HG02973 (cell line): ENCODE measurements around the gene PLA2G7.
"Not testable (repeated sequence)": the region's sequence is repeated elsewhere in the genome, so short reads cannot be mapped to it uniquely, and the experiment has no call there.

Experiments
- ATAC-seq: cut with Tn5 transposase; IDR thresholded peaks from one replicate; pipeline ENCODE4 v1.9.1; 2021; ENCODE audit warnings: moderate library complexity; ENCODE audit not compliant: unreplicated experiment

The PLA2G7 gene

GRCh38 chr6:46749731-46750130 is 14.6 kb upstream of the PLA2G7 start:
- no peak for ATAC-seq

- no peak for ATAC-seq
These were observed 13.8 kb upstream of the PLA2G7 start for GRCh38 chr6:46748940-46749503.

GRCh38 chr6:46746696-46747095 is 11.5 kb upstream of the PLA2G7 start, which contains the start of gene ANKRD66:
Gene ANKRD66, plus strand, starts transcription at chr6:46746933. Its CDS starts 5,016 bp downstream, at chr6:46751949.
- ATAC-seq, result no peak

- no peak for ATAC-seq
These were observed 10.8 kb upstream of the PLA2G7 start for GRCh38 chr6:46745973-46746372.

DNA sequence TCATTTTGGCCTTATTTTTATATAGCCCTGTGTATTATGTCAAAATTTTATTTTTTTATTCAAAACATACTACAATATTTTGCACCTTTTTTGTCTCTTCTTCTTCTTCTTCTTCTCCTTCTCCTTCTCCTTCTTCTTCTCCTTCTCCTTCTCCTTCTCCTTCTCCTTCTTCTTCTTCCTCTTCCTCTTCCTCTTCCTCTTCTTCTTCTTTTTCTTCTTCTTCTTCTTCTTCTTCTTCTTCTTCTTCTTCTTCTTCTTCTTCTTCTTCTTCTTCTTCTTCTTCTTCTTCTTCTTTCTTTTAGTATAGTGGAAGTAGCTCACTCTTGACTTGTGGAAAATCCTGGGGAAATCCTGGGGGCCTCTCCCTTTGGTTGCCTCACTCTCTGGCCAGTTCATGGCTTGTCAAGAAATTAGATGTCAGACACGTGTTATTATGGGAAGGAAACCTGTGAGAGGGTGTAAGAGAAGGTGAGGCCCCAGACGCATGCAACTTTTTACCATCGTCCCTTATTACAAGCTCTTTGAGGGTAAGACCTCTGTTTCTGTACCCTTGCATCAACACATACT is 9.1 kb upstream of the PLA2G7 start:
- not testable (repeated sequence) for ATAC-seq

GRCh38 chr6:46743425-46744158 is 8.4 kb upstream of the PLA2G7 start:
- ATAC-seq, result no peak

GRCh38 chr6:46741910-46742309 is 6.7 kb upstream of the PLA2G7 start:
- no peak for ATAC-seq

- ATAC-seq, result no peak
These were observed 6.3 kb upstream of the PLA2G7 start for GRCh38 chr6:46741482-46741881.

GRCh38 chr6:46736906-46737305 is 1.7 kb upstream of the PLA2G7 start:
- no peak for ATAC-seq

DNA sequence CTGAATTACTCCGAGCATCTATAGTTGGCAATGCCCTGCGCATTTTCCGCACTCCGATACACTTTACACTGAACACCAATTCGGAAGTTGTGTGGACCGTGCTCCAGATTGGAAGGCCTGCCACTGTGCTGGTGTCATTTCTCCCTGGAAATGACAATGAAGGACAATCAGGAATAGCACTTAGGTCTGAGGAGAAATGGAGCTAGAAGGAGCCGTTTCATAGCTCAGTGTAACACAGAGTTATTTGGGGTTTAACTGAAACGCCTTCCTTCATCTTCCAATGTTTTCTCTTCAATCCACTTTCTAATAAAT is 501 bp upstream of the PLA2G7 start:
- no peak for ATAC-seq

GRCh38 chr6:46733341-46733801 is 1.8 kb downstream of the PLA2G7 start:
- no peak for ATAC-seq

DNA sequence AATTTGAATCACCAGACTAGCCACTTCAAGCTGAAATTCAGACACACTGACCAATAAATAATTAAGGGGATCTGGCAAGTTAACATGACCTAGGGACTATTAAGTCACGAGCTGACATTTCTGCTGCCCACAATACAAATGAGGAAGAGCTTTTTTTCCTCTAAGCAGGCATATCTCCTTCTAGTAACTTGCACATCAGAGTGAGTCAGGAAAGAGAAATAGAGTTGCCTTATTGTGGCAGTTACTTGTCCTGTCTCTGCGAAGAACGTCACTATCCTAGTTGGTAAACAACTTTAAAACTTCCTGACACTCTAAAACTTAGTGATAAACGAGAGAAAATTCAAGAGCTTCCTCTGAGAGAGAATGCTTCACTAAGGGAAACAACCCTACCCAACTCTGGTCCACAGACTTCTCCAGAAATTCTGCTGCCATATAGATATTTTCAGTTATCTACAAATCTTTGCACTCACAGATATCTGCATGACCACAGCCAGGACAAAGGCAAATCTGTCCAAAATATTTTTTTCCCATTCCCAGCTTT is 4.2 kb downstream of the PLA2G7 start:
- no peak for ATAC-seq

DNA sequence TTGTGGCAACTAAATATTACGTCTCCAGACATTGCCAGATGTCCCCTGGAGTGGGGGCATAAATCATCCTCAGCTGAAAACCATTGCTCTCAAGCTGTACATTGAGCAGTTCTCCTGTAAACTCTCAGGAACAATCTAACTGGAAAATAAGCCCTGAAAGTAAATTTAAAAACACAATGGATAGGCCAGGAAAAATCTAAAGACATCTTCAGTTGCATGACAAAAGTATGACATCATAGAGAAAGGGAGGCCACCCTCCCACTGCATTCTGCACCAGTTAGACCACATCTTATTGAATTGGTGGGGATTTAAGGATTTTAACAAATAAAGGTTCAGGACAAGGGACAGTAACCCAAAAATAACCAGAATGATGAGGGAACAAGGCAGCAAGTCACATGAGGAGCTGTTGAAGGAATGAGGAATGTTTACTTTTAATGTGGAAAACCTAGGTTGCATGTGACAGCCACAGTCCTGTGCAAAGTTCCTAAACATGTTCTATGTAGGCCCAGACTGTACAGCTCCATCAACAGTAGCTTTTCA is 5.3 kb downstream of the PLA2G7 start:
- no peak for ATAC-seq

GRCh38 chr6:46720401-46720800 is 14.8 kb downstream of the PLA2G7 start:
- ATAC-seq, result no peak

DNA sequence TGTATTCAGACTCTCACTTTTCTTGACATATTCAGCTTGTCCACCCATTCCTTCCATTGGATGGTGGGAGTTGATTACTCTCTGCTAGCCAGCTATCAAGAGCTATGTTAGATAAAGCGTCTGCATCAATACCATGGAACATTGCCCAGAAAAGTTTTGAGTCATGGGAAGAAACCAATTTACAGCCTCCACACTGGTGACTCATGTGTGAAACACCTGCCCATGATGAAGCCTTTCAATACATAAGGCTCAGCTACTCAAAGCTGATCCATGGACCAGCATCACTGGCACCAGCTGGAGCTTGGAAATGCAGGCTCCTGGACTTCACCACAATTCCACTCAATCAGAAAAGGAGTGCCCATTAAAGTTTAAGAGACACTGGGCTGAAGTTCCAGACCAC is 16.1 kb downstream of the PLA2G7 start:
- ATAC-seq, result no peak

GRCh38 chr6:46715141-46715540 is 20.0 kb downstream of the PLA2G7 start:
- no peak for ATAC-seq

DNA sequence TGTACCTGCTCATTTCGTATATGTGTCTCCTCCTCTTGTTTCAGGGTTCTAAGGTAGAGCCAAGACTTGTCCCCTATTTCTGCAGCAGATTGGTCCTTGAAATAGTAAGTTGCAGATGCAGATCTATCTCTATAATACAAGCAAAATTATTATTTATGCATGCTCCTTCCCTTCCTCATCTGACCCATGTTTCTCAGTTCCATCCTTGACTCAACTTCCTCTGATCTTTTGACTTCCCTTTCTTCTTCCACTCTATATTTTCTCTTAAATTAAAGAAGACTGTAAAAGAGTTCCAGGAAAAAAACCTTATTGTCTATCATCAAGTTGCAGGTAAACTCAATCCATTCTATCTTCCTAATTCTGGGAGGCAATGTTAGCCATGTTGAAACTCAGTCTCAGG is 23.7 kb downstream of the PLA2G7 start:
- ATAC-seq, result no peak

DNA sequence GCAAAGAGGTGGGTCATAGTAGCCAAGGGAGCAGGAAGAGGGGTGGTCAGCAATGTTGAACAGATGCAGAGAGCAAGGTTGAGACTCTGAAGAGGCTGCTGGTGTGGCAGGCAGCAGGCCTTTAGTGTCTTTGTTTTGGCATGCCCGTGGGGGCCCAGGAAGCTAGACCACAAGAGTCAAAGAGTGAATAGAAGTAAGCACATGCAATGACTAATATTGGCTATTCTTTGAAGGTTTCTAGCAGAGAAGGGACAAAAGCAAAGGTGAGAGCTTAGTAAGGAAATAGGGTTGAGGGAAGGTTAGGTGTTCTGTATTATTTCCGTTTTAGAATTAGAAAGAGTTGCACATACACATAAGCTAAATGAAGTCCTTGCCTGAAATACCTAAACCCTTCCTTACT is 28.7 kb downstream of the PLA2G7 start:
- no peak for ATAC-seq

GRCh38 chr6:46704562-46704961 is 30.6 kb downstream of the PLA2G7 start:
- ATAC-seq, result no peak

DNA sequence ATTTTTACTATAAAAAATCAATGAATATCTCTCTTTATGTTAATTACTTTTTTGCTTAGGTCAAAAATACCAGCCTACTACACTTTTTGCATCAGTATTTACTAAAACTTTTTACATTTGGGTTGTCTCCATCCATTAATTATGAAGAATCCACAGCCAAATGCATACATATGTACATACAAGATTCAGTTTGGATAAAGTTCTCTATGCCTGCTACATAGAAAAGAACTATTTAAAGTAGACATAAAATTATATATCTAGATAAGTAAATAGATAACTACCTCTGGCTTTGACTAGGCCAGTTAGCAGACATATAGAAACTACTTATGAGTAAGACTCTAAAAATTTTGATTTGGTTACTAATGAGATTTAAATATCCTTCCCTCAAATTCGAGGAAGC is 35.2 kb downstream of the PLA2G7 start:
- no peak for ATAC-seq

GRCh38 chr6:46690911-46691451 is 44.2 kb downstream of the PLA2G7 start:
- no peak for ATAC-seq
